Pancreas (tissue), 10 donors: ENCODE measurements around the gene XPO6. TPM values are rescaled to one million over a fixed set of nuclear protein-coding genes. Genes with fewer than 3 reads are reported as not detected.
"Not testable (repeated sequence)": the region's sequence is repeated elsewhere in the genome, so short reads cannot be mapped to it uniquely, and the experiment has no call there.

ENCODE experiments used
- ATAC-seq, 4 donors: fragments of 200-7000 bp; cut with Tn5 transposase; one replicate each; pipeline versions ENCODE4 v1.8.0 to v1.9.1; 2020; ENCODE audit warnings: mild to moderate bottlenecking in 4 of 4, moderate library complexity in 4 of 4
- DNase-seq, 6 donors: peaks; one replicate each; pipeline ENCODE4 v3.0.0-alpha.2; 2020
- FAIRE-seq: peaks from 2 replicates; lab custom pipeline; 2012; peaks lifted over from hg19 to GRCh38; lab: Jason Lieb, UNC
- H3K27ac ChIP-seq, 4 donors: fragments of 200-600 bp; sonication (generic); 1 replicate in 3 of 4; 2 replicates in 1 of 4; pipeline versions ENCODE4 v1.5.0 to v1.8.0; 2020
- H3K27me3 ChIP-seq, 4 donors: fragments of 200-600 bp; one replicate each; pipeline ENCODE4 v1.8.0; 2021
- H3K36me3 ChIP-seq, 3 donors: fragments of 200-600 bp; sonication (generic) in 1 of 3; one replicate each; pipeline versions ENCODE4 v1.5.0 to v1.8.0; 2020 to 2021
- H3K4me1 ChIP-seq, 3 donors: fragments of 200-600 bp; one replicate each; pipeline ENCODE4 v1.8.0; 2021
- H3K4me3 ChIP-seq, 4 donors: fragments of 200-600 bp; sonication (generic) in 2 of 4; one replicate each; pipeline versions ENCODE4 v1.5.0 to v1.8.0; 2020 to 2021
- H3K9me3 ChIP-seq, 4 donors: fragments of 200-600 bp; one replicate each; pipeline ENCODE4 v1.8.0; 2021
- WGBS, 2 donors: extraction: QIAGEN DNeasy Blood & Tissue Kit; methylation state at CpG; one replicate each; pipeline ENCODE4 v1.1.7; 2013; 5-methylcytosine and 5-hydroxymethylcytosine counted together
- intact Hi-C, 3 donors: fragments of 100-400 bp; cut with DNase I; formaldehyde crosslinking; loops; one replicate each; pipeline versions ENCODE4 v1.11.1 to v1.14.2; 2022
- polyA plus RNA-seq, 2 donors: library from polyadenylated mRNA; stranded (reverse); fragments of 200-250 nt; gene quantifications; one replicate each; pipeline ENCODE4 v1.2.3, GENCODE V29; 2013
- total RNA-seq, 6 donors: library from RNA; stranded (reverse); fragmentation: NEBNext Ultra II Directional in 4 of 6; extraction: Animal tissue kit (Norgen Biotek cat#: 25700) in 4 of 6; gene quantifications; one replicate each; pipeline versions ENCODE4 v1.2.1 to v1.2.4, GENCODE V29; 2021 to 2023
- TF ChIP-seq, protein P1 (sequence below), 4 donors: fragments of 200-600 bp; sonication (generic) in 3 of 4; IDR thresholded peaks; one replicate each; pipeline versions ENCODE4 v1.5.0 to v1.8.0; 2021; ENCODE audit warnings: antibody characterized with exemption in 4 of 4
- donor health status: healthy with polysubstance abuse.
- donor health status: DM: no; HTN: no; CAD: no; lungs with moderate emphysema.
- donor health status: DM: no; HTN: no; CAD: no.
- donor health status: control.
- donor health status: control.
- donor health status: Bipolar disorder and iron deficiency.
- donor health status: DM: yes; HTN: yes; CAD: no.
- donor health status: DM: no; HTN: no; CAD: no.
- donor health status: DM: no; HTN: no; CAD: no.
- donor health status: DM: yes; HTN: yes; CAD: no.

Gene XPO6
- total and polyA plus RNA-seq, 8 donors: 32.6 to 73.6 (median 38.5) TPM

DNA sequence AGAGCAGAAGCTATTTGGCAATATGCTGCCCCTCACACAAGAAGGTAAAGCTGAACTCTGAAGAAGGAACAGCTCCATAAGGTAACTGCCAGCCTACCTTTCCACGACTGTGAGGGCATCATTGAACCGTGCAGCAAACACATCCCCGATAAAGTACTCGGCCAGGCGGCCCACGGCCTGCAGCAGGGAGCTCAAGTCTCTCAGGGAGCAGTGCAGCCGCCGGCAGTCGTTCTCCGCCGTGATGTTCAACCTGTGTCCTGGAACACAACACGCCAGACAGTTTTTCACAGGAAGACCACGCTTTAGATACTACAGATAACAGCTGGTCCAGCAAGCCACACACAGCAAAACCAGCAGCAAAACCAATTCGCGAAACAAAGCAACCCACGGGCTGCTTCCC, 86.2 kb downstream of the XPO6 start:
- 95 to 97% methylated on average over 16 of the region's 16 CpGs for WGBS, 2 donors
- ATAC-seq (no peak), FAIRE-seq (no peak), DNase-seq (no peak)
- no peaks in the 10 kb centered on the region for H3K27me3 ChIP-seq
- H3K36me3 ChIP-seq: peaks cover 0 to 43% (median 14%) of the 10 kb centered on the region in 3 donors
- no peak overlapping the region for H3K27ac ChIP-seq
- H3K9me3 ChIP-seq: no peaks in the 10 kb centered on the region
- TF ChIP-seq, protein P1, sequence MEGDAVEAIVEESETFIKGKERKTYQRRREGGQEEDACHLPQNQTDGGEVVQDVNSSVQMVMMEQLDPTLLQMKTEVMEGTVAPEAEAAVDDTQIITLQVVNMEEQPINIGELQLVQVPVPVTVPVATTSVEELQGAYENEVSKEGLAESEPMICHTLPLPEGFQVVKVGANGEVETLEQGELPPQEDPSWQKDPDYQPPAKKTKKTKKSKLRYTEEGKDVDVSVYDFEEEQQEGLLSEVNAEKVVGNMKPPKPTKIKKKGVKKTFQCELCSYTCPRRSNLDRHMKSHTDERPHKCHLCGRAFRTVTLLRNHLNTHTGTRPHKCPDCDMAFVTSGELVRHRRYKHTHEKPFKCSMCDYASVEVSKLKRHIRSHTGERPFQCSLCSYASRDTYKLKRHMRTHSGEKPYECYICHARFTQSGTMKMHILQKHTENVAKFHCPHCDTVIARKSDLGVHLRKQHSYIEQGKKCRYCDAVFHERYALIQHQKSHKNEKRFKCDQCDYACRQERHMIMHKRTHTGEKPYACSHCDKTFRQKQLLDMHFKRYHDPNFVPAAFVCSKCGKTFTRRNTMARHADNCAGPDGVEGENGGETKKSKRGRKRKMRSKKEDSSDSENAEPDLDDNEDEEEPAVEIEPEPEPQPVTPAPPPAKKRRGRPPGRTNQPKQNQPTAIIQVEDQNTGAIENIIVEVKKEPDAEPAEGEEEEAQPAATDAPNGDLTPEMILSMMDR (IDR thresholded peaks at IDR 0.05): no peak
- no peak overlapping the region for H3K4me3 ChIP-seq
- intact Hi-C loops: no loop called here
- H3K4me1 ChIP-seq: no peaks in the 10 kb centered on the region

GRCh38 chr16:28121527-28121926, 90.2 kb downstream of the XPO6 start:
- Histone ChIP-seq H3K9me3 (no peaks in the 10 kb centered on the region), H3K4me1 (no peaks in the 10 kb centered on the region), H3K27ac (no peak overlapping the region), H3K4me3 (no peak overlapping the region), H3K27me3 (no peaks in the 10 kb centered on the region), H3K36me3 (peaks cover 0 to 58% (median 18%) of the 10 kb centered on the region in 3 donors)
- ATAC-seq (no peak), DNase-seq (no peak), FAIRE-seq (no peak)
- 77 to 80% methylated on average over 2 of the region's 2 CpGs for WGBS, 2 donors
- intact Hi-C loops: no loop called here
- TF ChIP-seq, protein P1 (IDR thresholded peaks at IDR 0.05): no peak

DNA sequence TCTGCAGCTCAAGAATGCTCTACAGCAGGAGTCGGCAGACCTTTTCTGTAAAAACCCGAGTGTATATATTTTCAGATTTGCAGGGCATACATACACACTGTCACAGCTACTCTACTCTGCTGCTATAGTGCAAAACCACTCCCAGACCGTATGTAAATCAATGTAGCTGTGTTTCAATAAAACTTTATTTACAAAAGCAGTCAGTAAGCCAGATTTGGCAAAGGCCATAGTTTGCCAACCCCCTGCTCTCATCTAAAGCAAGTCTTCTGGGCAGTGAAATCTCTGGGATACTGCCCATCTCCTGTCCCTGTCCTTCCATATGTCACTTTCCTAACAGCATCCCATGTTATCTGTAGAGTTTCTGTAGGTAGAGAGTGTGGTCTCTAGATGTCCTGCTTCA, 91.0 kb downstream of the XPO6 start:
- peaks cover 0 to 54% (median 18%) of the 10 kb centered on the region in 3 donors for H3K36me3 ChIP-seq

GRCh38 chr16:28118637-28119036, 93.1 kb downstream of the XPO6 start:
- no peak for DNase-seq
- peaks cover 0 to 57% (median 9%) of the 10 kb centered on the region in 3 donors for H3K36me3 ChIP-seq

More for the DNA sequence above, 91.0 kb downstream of the XPO6 start:
- intact Hi-C loops: no loop called here
- ATAC-seq: no peak
- Histone ChIP-seq H3K27ac (no peak overlapping the region), H3K4me1 (no peaks in the 10 kb centered on the region), H3K9me3 (no peaks in the 10 kb centered on the region), H3K4me3 (no peak overlapping the region), H3K27me3 (no peaks in the 10 kb centered on the region)
- TF ChIP-seq, protein P1 (IDR thresholded peaks at IDR 0.05): no peak
- no peak for DNase-seq
- no peak for FAIRE-seq
- WGBS, 2 donors: 89% methylated on average over 3 of the region's 3 CpGs

DNA sequence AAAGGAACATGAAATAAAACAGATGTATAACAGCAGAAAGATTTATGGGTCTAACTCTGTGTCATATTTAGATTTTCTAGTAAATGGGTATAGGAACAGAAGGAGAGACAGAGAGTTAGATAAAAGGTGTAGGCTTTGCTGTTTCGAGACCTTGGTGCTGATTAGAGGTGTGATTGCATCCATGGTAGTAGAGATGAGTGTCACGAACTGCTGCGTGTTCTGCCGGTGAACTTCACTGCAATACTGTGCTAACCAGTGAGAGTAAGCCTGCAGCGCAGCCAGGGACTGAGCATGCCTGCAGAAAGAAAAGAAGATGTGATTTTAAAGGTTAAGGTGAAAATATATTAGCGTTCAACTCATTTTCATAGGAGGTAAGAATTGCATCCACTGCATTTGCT, 94.6 kb downstream of the XPO6 start:
- H3K9me3 ChIP-seq: no peaks in the 10 kb centered on the region
- TF ChIP-seq, protein P1 (IDR thresholded peaks at IDR 0.05): no peak
- H3K4me3 ChIP-seq: no peak overlapping the region
- DNase-seq: no peak
- no peaks in the 10 kb centered on the region for H3K27me3 ChIP-seq
- no peaks in the 10 kb centered on the region for H3K4me1 ChIP-seq
- ATAC-seq: no peak
- 92 to 94% methylated on average over 6 of the region's 6 CpGs for WGBS, 2 donors
- H3K36me3 ChIP-seq: peaks cover 0 to 56% (median 6%) of the 10 kb centered on the region in 3 donors
- FAIRE-seq: no peak
- no peak overlapping the region for H3K27ac ChIP-seq
- intact Hi-C loops: no loop called here

More at GRCh38 chr16:28118637-28119036, 93.1 kb downstream of the XPO6 start:
- Histone ChIP-seq H3K4me1 (no peaks in the 10 kb centered on the region), H3K4me3 (no peak overlapping the region), H3K27ac (no peak overlapping the region), H3K9me3 (no peaks in the 10 kb centered on the region), H3K27me3 (no peaks in the 10 kb centered on the region)
- FAIRE-seq (no peak), ATAC-seq (no peak)
- 49 to 50% methylated on average over 2 of the region's 2 CpGs for WGBS, 2 donors
- TF ChIP-seq, protein P1 (IDR thresholded peaks at IDR 0.05): no peak
- intact Hi-C loops: no loop called here

DNA sequence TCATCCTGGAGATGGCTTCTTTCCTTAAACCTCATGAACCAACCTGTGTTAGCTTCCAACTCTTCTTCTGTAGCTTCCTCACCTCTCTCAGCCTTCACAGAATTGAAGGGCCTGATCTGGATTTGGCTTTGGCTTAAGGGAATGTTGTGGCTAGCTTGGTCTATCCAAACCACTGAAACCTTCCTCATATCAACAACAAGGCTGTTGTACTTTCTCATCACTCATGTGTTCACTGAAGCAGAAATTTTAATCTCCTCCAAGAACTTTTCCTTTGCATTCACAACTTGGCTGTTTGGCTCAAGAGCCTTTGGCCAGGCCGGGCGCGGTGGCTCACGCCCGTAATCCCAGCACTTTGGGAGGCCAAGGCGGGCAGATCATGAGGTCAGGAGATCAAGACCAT, 95.9 kb downstream of the XPO6 start:
- WGBS, 2 donors: 98% methylated on average over 6 of the region's 6 CpGs
- H3K9me3 ChIP-seq, intact Hi-C loops, DNase-seq, FAIRE-seq, H3K4me3 ChIP-seq, H3K27me3 ChIP-seq, ATAC-seq, H3K27ac ChIP-seq, H3K4me1 ChIP-seq: not testable (repeated sequence)
- H3K36me3 ChIP-seq: peaks cover 0 to 46% (median 6%) of the 10 kb centered on the region in 3 donors
